SK-N-SH (cell line): Measurements from ENCODE around the gene BAIAP2L1. TPM values are rescaled to one million over a fixed set of nuclear protein-coding genes. Genes with fewer than 3 reads are reported as not detected.
A peak's percentile ranks its signal among the peaks of the same experiment; 100 is the strongest.
"Not testable (repeated sequence)": the region's sequence is repeated elsewhere in the genome, so short reads cannot be mapped to it uniquely, and the experiment has no call there.

ENCODE experiments used
- CTCF ChIA-PET: fragments of 300-600, 350-600 bp; formaldehyde crosslinking; extraction: SDS; loops from one replicate; lab custom pipeline; 2021; lab: Yijun Ruan, JAX
- POLR2A ChIA-PET: fragments of 350-600 bp; sonication (Branson Sonifier 250); formaldehyde crosslinking; extraction: SDS; loops from one replicate; lab custom pipeline; 2020; ENCODE audit warnings: antibody characterized with exemption, inconsistent platforms; lab: Yijun Ruan, JAX
- DNase-seq: peaks from one replicate; pipeline ENCODE4 v3.0.0; 2012
- H2AFZ ChIP-seq: fragments of 200-600 bp; sonication (generic); 2 replicates; pipeline ENCODE4 v1.8.1; 2016; ENCODE audit warnings: antibody characterized with exemption, mild to moderate bottlenecking, low read depth
- H3F3A ChIP-seq: fragments of 200-600 bp; sonication (generic); replicated peaks from 2 replicates; pipeline ENCODE3; 2016; ENCODE audit warnings: antibody characterized with exemption, mild to moderate bottlenecking; ENCODE audit not compliant: insufficient read depth
- H3K27ac ChIP-seq, 2 experiments: fragments of 200-500 bp in 1 of 2; fragments of 200-600 bp in 1 of 2; sonication (Bioruptor generic) in 1 of 2; sonication (generic), shearing (Covaris generic) in 1 of 2; 2 replicates each; pipeline versions ENCODE4 v1.5.1 to v1.6.1; 2014 to 2016; ENCODE audit warnings: low read depth in 2 of 2, inconsistent platforms in 1 of 2, low read length in 1 of 2, mild to moderate bottlenecking in 1 of 2, mixed read lengths in 1 of 2
- H3K27me3 ChIP-seq: fragments of 200-600 bp; sonication (generic), shearing (Covaris generic); 2 replicates; pipeline ENCODE4 v1.6.1; 2016; ENCODE audit warnings: mixed run types; ENCODE audit not compliant: insufficient read depth
- H3K36me3 ChIP-seq, 2 experiments: fragments of 200-500 bp in 1 of 2; fragments of 200-600 bp in 1 of 2; sonication (Bioruptor generic) in 1 of 2; sonication (generic) in 1 of 2; replicated peaks in 1 of 2; 2 replicates each; pipeline versions ENCODE3 to v1.5.1; 2014 to 2016; ENCODE audit warnings: low read length in 1 of 2, mild to moderate bottlenecking in 1 of 2; ENCODE audit not compliant: insufficient read depth in 2 of 2, control insufficient read depth in 1 of 2
- H3K4me1 ChIP-seq, 2 experiments: fragments of 200-500 bp in 1 of 2; fragments of 200-600 bp in 1 of 2; sonication (Bioruptor generic) in 1 of 2; sonication (generic), shearing (Covaris generic) in 1 of 2; 2 replicates each; pipeline versions ENCODE4 v1.5.1 to v1.6.1; 2014 to 2016; ENCODE audit warnings: low read depth in 1 of 2, low read length in 1 of 2, mixed run types in 1 of 2; ENCODE audit not compliant: insufficient read depth in 2 of 2, control insufficient read depth in 1 of 2
- H3K4me2 ChIP-seq: fragments of 200-600 bp; sonication (generic), shearing (Covaris generic); 2 replicates; pipeline ENCODE4 v1.6.1; 2017; ENCODE audit warnings: mixed run types
- H3K4me3 ChIP-seq, 2 experiments: fragments of 200-500 bp in 1 of 2; fragments of 200-600 bp in 1 of 2; sonication (Bioruptor generic) in 1 of 2; sonication (generic), shearing (Covaris generic) in 1 of 2; 2 replicates each; pipeline versions ENCODE4 v1.5.1 to v1.8.1; 2014 to 2016; ENCODE audit warnings: low read depth in 2 of 2, inconsistent platforms in 1 of 2, low read length in 1 of 2, mild to moderate bottlenecking in 1 of 2, mixed read lengths in 1 of 2, moderate library complexity in 1 of 2
- H3K79me2 ChIP-seq: fragments of 200-600 bp; sonication (generic); 2 replicates; pipeline ENCODE4 v1.8.1; 2017; ENCODE audit warnings: mild to moderate bottlenecking; ENCODE audit not compliant: insufficient read depth
- H3K9ac ChIP-seq: fragments of 200-600 bp; sonication (generic); 2 replicates; pipeline ENCODE4 v1.6.1; 2017; ENCODE audit warnings: mixed run types
- H3K9me2 ChIP-seq: fragments of 200-600 bp; sonication (generic); 2 replicates; pipeline ENCODE4 v1.6.1; 2017; ENCODE audit warnings: mixed run types
- H3K9me3 ChIP-seq: fragments of 200-600 bp; sonication (generic); 2 replicates; pipeline ENCODE4 v1.6.1; 2017; ENCODE audit warnings: mixed run types, mild to moderate bottlenecking, moderate library complexity
- H4K20me1 ChIP-seq: fragments of 200-600 bp; sonication (generic); 2 replicates; pipeline ENCODE4 v1.6.1; 2017; ENCODE audit warnings: mild to moderate bottlenecking, mixed run types; ENCODE audit not compliant: insufficient read depth
- EZH2phosphoT487 ChIP-seq: fragments of 200-600 bp; sonication (generic); IDR thresholded peaks from 2 replicates; pipeline ENCODE4 v1.6.1; 2017; ENCODE audit warnings: low read depth, mixed run types, mild to moderate bottlenecking, antibody characterized with exemption, moderate library complexity, borderline replicate concordance
- MEF2A ChIP-seq: IDR thresholded peaks from 2 replicates; pipeline ENCODE4 v1.4.0; 2012; ENCODE audit warnings: low read depth, borderline replicate concordance
- RCOR1 ChIP-seq: fragments of 150-350 bp; IDR thresholded peaks from 2 replicates; pipeline ENCODE4 v1.6.1; 2017; ENCODE audit warnings: antibody characterized with exemption, low read length
- RFX5 ChIP-seq: IDR thresholded peaks from 2 replicates; pipeline ENCODE4 v1.6.1; 2012; ENCODE audit warnings: mild to moderate bottlenecking, improper control_type of control experiment, low read length
- SMC3 ChIP-seq: IDR thresholded peaks from 2 replicates; pipeline ENCODE4 v1.6.1; 2012; ENCODE audit warnings: low read depth, low read length, improper control_type of control experiment
- USF2 ChIP-seq: fragments of 150-350 bp; IDR thresholded peaks from 2 replicates; pipeline ENCODE4 v1.6.1; 2017; ENCODE audit warnings: antibody characterized with exemption, low read length, low read depth, borderline replicate concordance
- YY1 ChIP-seq: IDR thresholded peaks from 2 replicates; pipeline ENCODE4 v1.4.0; 2012; ENCODE audit warnings: low read depth, mild to moderate bottlenecking
- WGBS: methylation state at CpG from one replicate; pipeline ENCODE4 v1.1.6; 2017; ENCODE audit warnings: low lambda C conversion rate; 5-methylcytosine and 5-hydroxymethylcytosine counted together
- polyA plus RNA-seq, 3 experiments: library from polyadenylated mRNA; depleted of rRNA; stranded (reverse); fragments of >200 nt; gene quantifications; 2 replicates each; pipeline ENCODE4 v1.2.3, GENCODE V29; 2012
- TF ChIP-seq, protein P1 (sequence below): IDR thresholded peaks from 2 replicates; pipeline ENCODE4; 2012
- TF ChIP-seq, protein P2 (sequence below): IDR thresholded peaks from 2 replicates; pipeline ENCODE4 v1.4.0; 2012; ENCODE audit warnings: low read depth, borderline replicate concordance
- TF ChIP-seq, protein P3 (sequence below): fragments of 200-600 bp; sonication (generic); IDR thresholded peaks from 2 replicates; pipeline ENCODE4 v1.6.1; 2017; ENCODE audit warnings: antibody characterized with exemption, mild to moderate bottlenecking, moderate library complexity

The BAIAP2L1 gene
- polyA plus RNA-seq, 1 of the 3 experiments (the other 2 are of a cell fraction) = 8.8 TPM

DNA sequence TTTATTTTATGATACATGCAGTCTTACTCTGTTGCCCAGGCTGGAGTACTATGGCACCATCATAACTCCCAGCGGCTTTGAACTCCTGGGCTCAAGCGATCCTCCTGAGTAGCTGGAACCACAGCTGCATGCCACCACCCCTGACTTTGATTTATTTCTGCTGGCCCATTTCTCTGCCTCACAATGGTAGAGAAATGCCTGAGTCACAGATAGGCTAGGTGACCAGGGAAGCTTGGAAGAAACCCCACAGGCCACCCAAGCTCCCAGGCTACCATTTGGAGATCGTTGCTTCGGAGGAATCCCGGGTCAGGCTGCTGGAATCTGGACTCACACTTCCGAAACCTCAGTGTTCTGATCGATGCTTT lies 17.4 kb upstream of the BAIAP2L1 start:
- H3F3A ChIP-seq = peaks cover 3% of the 10 kb centered on the region
- ChIA-PET POLR2A (no interaction called here), CTCF (interaction anchor here (0.6 to 24.4 kb wide), 7 partner anchors 10 to 418 kb away, joined by 3 to 673 read pairs (median 4); partner anchors contain the start of gene BAIAP2L1)
- no peaks in the 10 kb centered on the region for H4K20me1 ChIP-seq
- no peaks in the 10 kb centered on the region for H3K36me3 ChIP-seq
- WGBS = 82% methylated on average over 7 of the region's 7 CpGs
- peak overlapping the region; percentile 33 for H3K4me2 ChIP-seq
- no peaks in the 10 kb centered on the region for H3K9me3 ChIP-seq
- peak overlapping the region in 1 of 2 experiments; percentile 78; a peak in 2 of 4 replicates for H3K27ac ChIP-seq
- peak overlapping the region; percentile 24; the same call in 1 of the 2 replicates for H3K9ac ChIP-seq
- no peak for DNase-seq
- no peaks in the 10 kb centered on the region for H3K27me3 ChIP-seq
- peak overlapping the region; percentile 47; the same call in 1 of the 2 replicates for H2AFZ ChIP-seq
- H3K4me1 ChIP-seq = peaks cover 3 to 6% of the 10 kb centered on the region in 2 experiments; a peak in 2 of 4 replicates
- H3K9me2 ChIP-seq = no peaks in the 10 kb centered on the region
- no peaks in the 10 kb centered on the region for H3K79me2 ChIP-seq
- TF ChIP-seq, protein P1, sequence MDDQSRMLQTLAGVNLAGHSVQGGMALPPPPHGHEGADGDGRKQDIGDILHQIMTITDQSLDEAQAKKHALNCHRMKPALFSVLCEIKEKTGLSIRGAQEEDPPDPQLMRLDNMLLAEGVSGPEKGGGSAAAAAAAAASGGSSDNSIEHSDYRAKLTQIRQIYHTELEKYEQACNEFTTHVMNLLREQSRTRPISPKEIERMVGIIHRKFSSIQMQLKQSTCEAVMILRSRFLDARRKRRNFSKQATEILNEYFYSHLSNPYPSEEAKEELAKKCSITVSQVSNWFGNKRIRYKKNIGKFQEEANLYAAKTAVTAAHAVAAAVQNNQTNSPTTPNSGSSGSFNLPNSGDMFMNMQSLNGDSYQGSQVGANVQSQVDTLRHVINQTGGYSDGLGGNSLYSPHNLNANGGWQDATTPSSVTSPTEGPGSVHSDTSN = peak; percentile 76
- TF ChIP-seq, protein P2, sequence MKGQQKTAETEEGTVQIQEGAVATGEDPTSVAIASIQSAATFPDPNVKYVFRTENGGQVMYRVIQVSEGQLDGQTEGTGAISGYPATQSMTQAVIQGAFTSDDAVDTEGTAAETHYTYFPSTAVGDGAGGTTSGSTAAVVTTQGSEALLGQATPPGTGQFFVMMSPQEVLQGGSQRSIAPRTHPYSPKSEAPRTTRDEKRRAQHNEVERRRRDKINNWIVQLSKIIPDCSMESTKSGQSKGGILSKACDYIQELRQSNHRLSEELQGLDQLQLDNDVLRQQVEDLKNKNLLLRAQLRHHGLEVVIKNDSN = no peak
- H3K4me3 ChIP-seq = no peak overlapping the region

GRCh38 chr7:98417604-98418270 lies 16.8 kb upstream of the BAIAP2L1 start:
- H3K9me3 ChIP-seq, H3K4me2 ChIP-seq, H4K20me1 ChIP-seq, H2AFZ ChIP-seq, H3K9me2 ChIP-seq, H3K27ac ChIP-seq, H3K9ac ChIP-seq, H3K27me3 ChIP-seq, H3K4me1 ChIP-seq, H3K36me3 ChIP-seq, DNase-seq, H3F3A ChIP-seq, H3K4me3 ChIP-seq, H3K79me2 ChIP-seq: not testable (repeated sequence)
- ChIA-PET POLR2A (interaction anchor here (0.8 kb wide), 1 partner anchor 335 kb away, joined by 3 read pairs; no protein-coding TSS in a partner anchor), CTCF (interaction anchor here (0.6 to 24.4 kb wide), 9 partner anchors 8 to 418 kb away, joined by 3 to 673 read pairs (median 4); partner anchors contain the start of gene BAIAP2L1)
- 93% methylated on average over 12 of the region's 12 CpGs for WGBS

- Histone ChIP-seq H4K20me1 (no peaks in the 10 kb centered on the region), H3K9ac (no peak overlapping the region), H2AFZ (no peak overlapping the region), H3K79me2 (no peaks in the 10 kb centered on the region), H3K4me2 (no peak overlapping the region), H3K9me3 (no peaks in the 10 kb centered on the region), H3F3A (no peaks in the 10 kb centered on the region), H3K27ac (no peak overlapping the region), H3K4me3 (no peak overlapping the region), H3K27me3 (no peaks in the 10 kb centered on the region), H3K9me2 (no peaks in the 10 kb centered on the region), H3K36me3 (no peaks in the 10 kb centered on the region), H3K4me1 (peaks cover 0 to 6% of the 10 kb centered on the region in 2 experiments; a peak in 1 of 4 replicates)
- DNase-seq = no peak
- WGBS = 83% methylated on average over 6 of the region's 6 CpGs
- ChIA-PET CTCF (interaction anchor here (1.0 to 1.5 kb wide), 4 partner anchors 8 to 422 kb away, joined by 4 to 5 read pairs (median 4); partner anchors contain the start of gene BAIAP2L1), POLR2A (no interaction called here)
- no peak for TF ChIP-seq EZH2phosphoT487
- no peak for TF ChIP-seq SMC3
- TF ChIP-seq YY1 = no peak
- TF ChIP-seq RCOR1 = no peak
- TF ChIP-seq, protein P2 = no peak
- no peak for TF ChIP-seq MEF2A
- no peak for TF ChIP-seq USF2
- TF ChIP-seq, protein P3, sequence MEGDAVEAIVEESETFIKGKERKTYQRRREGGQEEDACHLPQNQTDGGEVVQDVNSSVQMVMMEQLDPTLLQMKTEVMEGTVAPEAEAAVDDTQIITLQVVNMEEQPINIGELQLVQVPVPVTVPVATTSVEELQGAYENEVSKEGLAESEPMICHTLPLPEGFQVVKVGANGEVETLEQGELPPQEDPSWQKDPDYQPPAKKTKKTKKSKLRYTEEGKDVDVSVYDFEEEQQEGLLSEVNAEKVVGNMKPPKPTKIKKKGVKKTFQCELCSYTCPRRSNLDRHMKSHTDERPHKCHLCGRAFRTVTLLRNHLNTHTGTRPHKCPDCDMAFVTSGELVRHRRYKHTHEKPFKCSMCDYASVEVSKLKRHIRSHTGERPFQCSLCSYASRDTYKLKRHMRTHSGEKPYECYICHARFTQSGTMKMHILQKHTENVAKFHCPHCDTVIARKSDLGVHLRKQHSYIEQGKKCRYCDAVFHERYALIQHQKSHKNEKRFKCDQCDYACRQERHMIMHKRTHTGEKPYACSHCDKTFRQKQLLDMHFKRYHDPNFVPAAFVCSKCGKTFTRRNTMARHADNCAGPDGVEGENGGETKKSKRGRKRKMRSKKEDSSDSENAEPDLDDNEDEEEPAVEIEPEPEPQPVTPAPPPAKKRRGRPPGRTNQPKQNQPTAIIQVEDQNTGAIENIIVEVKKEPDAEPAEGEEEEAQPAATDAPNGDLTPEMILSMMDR = no peak
- TF ChIP-seq, protein P1 = no peak
- TF ChIP-seq RFX5 = no peak
Measured at GRCh38 chr7:98414205-98414900, 13.5 kb upstream of the BAIAP2L1 start.
